HepG2 (cell line): Measurements from ENCODE around the gene HLF. TPM values are rescaled to one million over a fixed set of nuclear protein-coding genes. Genes with fewer than 3 reads are reported as not detected.

Experiments
- ATRX ChIP-seq: sonication (generic); formaldehyde crosslinking; IDR thresholded peaks from 2 replicates; pipeline ENCODE4 v1.4.0; 2020; ENCODE audit warnings: missing genetic modification reagents, borderline replicate concordance
- BORCS8-MEF2B ChIP-seq: sonication (generic); formaldehyde crosslinking; IDR thresholded peaks from 2 replicates; pipeline ENCODE4 v1.8.0; 2022; ENCODE audit warnings: mild to moderate bottlenecking, missing genetic modification reagents
- CREB3 ChIP-seq: sonication (generic); formaldehyde crosslinking; IDR thresholded peaks from 2 replicates; pipeline ENCODE4 v1.5.0; 2020; ENCODE audit warnings: missing genetic modification reagents
- FLYWCH1 ChIP-seq: sonication (generic); formaldehyde crosslinking; IDR thresholded peaks from 2 replicates; pipeline ENCODE4 v1.8.1; 2023; ENCODE audit warnings: mild to moderate bottlenecking, missing genetic modification reagents
- ISX ChIP-seq: sonication (generic); formaldehyde crosslinking; conservative IDR thresholded peaks from 2 replicates; pipeline ENCODE4 v1.5.0; 2020; ENCODE audit warnings: missing genetic modification reagents
- NR2C2 ChIP-seq: sonication (generic); formaldehyde crosslinking; IDR thresholded peaks from 2 replicates; pipeline ENCODE4 v1.4.0; 2020; ENCODE audit warnings: missing genetic modification reagents, mild to moderate bottlenecking, moderate library complexity, borderline replicate concordance
- PAF1 ChIP-seq: IDR thresholded peaks from 2 replicates; pipeline ENCODE4 v1.6.1; 2016; ENCODE audit warnings: missing genetic modification reagents, missing compliant biosample characterization
- PHF21A ChIP-seq: sonication (generic); formaldehyde crosslinking; IDR thresholded peaks from 2 replicates; pipeline ENCODE4 v1.5.0; 2020; ENCODE audit warnings: mild to moderate bottlenecking, missing genetic modification reagents
- PLRG1 ChIP-seq: fragments of 450-650 bp; conservative IDR thresholded peaks from 2 replicates; pipeline ENCODE4 v1.6.1; 2016
- POGK ChIP-seq: sonication (generic); formaldehyde crosslinking; conservative IDR thresholded peaks from 2 replicates; pipeline ENCODE4 v1.8.0; 2022; ENCODE audit warnings: mild to moderate bottlenecking, moderate library complexity, missing genetic modification reagents
- POLR2AphosphoS5 ChIP-seq: IDR thresholded peaks from 2 replicates; pipeline ENCODE4 v1.6.1; 2012; ENCODE audit warnings: low read depth, low read length
- RBFOX2 ChIP-seq: fragments of 200-400 bp; formaldehyde crosslinking; IDR thresholded peaks from 2 replicates; pipeline ENCODE4 v1.6.1; 2017; ENCODE audit warnings: low read depth, mild to moderate bottlenecking, low read length
- RBM22 ChIP-seq: fragments of 200-400 bp; formaldehyde crosslinking; optimal IDR thresholded peaks from 2 replicates; pipeline ENCODE3; 2017; ENCODE audit warnings: mild to moderate bottlenecking, low read length, moderate library complexity
- ZC3H4 ChIP-seq: sonication (generic); formaldehyde crosslinking; IDR thresholded peaks from 2 replicates; pipeline ENCODE4 v1.4.0; 2020; ENCODE audit warnings: missing genetic modification reagents, borderline replicate concordance
- ZNF207 ChIP-seq: fragments of 450-650 bp; IDR thresholded peaks from 2 replicates; pipeline ENCODE4 v1.6.1; 2016; ENCODE audit warnings: antibody characterized with exemption, borderline replicate concordance
- ZNF264 ChIP-seq: sonication (generic); formaldehyde crosslinking; IDR thresholded peaks from 2 replicates; pipeline ENCODE4 v1.4.0; 2020; ENCODE audit warnings: missing genetic modification reagents
- ZNF274 ChIP-seq: sonication (generic); formaldehyde crosslinking; IDR thresholded peaks from 2 replicates; pipeline ENCODE4 v1.5.1; 2020; ENCODE audit warnings: mild to moderate bottlenecking, missing genetic modification reagents
- ZNF383 ChIP-seq: sonication (generic); formaldehyde crosslinking; IDR thresholded peaks from 2 replicates; pipeline ENCODE4 v1.4.0; 2020; ENCODE audit warnings: missing genetic modification reagents, mild to moderate bottlenecking, borderline replicate concordance
- ZNF615 ChIP-seq: sonication (generic); formaldehyde crosslinking; IDR thresholded peaks from 2 replicates; pipeline ENCODE4 v1.5.0; 2020; ENCODE audit warnings: mild to moderate bottlenecking, missing genetic modification reagents, borderline replicate concordance
- ZNF761 ChIP-seq: sonication (generic); formaldehyde crosslinking; conservative IDR thresholded peaks from 2 replicates; pipeline ENCODE4 v1.4.0; 2020; ENCODE audit warnings: mild to moderate bottlenecking, missing genetic modification reagents
- ZNF780A ChIP-seq: sonication (generic); formaldehyde crosslinking; IDR thresholded peaks from 2 replicates; pipeline ENCODE4 v1.8.0; 2022; ENCODE audit warnings: mild to moderate bottlenecking, missing genetic modification reagents, moderate library complexity
- ZNF781 ChIP-seq: sonication (generic); formaldehyde crosslinking; IDR thresholded peaks from 2 replicates; pipeline ENCODE4 v1.5.1; 2020; ENCODE audit warnings: borderline replicate concordance, mild to moderate bottlenecking, missing genetic modification reagents; ENCODE audit errors: not compliant biosample characterization
- ZNF891 ChIP-seq: sonication (generic); formaldehyde crosslinking; IDR thresholded peaks from 2 replicates; pipeline ENCODE4 v1.5.0; 2020; ENCODE audit warnings: mild to moderate bottlenecking, missing genetic modification reagents
- polyA plus RNA-seq, 8 experiments: library from polyadenylated mRNA; depleted of rRNA in 3 of 8; stranded (reverse) in 7 of 8; unstranded in 1 of 8; fragments of >200 nt; fragmentation: Illumina TruSeq in 4 of 8; extraction: Trizol in 4 of 8; gene quantifications; 2 replicates each; pipeline versions ENCODE4 v1.2.1 to v1.2.3, GENCODE V29; 2011 to 2016; ENCODE audit warnings: low read depth in 4 of 8, missing spikeins in 1 of 8, mixed read lengths in 1 of 8; ENCODE audit not compliant: insufficient read depth in 1 of 8
- total RNA-seq, 5 experiments: library from RNA; depleted of rRNA; stranded (reverse); fragments of >200 nt; fragmentation: Illumina TruSeq; extraction: Trizol; gene quantifications; 2 replicates each; pipeline ENCODE4 v1.2.3, GENCODE V29; 2016; ENCODE audit warnings: low read depth in 1 of 5
- TF ChIP-seq, protein P1 (sequence below): sonication (generic); formaldehyde crosslinking; IDR thresholded peaks from 2 replicates; pipeline ENCODE4 v1.8.1; 2023; ENCODE audit warnings: mild to moderate bottlenecking, inconsistent platforms, moderate library complexity, missing genetic modification reagents, borderline replicate concordance
- TF ChIP-seq, protein P2 (sequence below): sonication (generic); formaldehyde crosslinking; IDR thresholded peaks from 2 replicates; pipeline ENCODE4 v1.5.1; 2020; ENCODE audit warnings: mild to moderate bottlenecking, moderate library complexity, missing genetic modification reagents

Gene HLF
- total and polyA plus RNA-seq, 2 of the 13 experiments (the other 11 are each of a cell fraction or from before 2014, with no cell fraction given), result 202 to 346 TPM

GRCh38 chr17:55323518-55324295 lies 58.9 kb downstream of the HLF start (continued):
- no peak for TF ChIP-seq ZNF780A (CRISPR knock-in tag)
- no peak for TF ChIP-seq FLYWCH1 (CRISPR knock-in tag)
- no peak for TF ChIP-seq ZNF274 (CRISPR knock-in tag)
- TF ChIP-seq ZNF383 (CRISPR knock-in tag), result peak; percentile 31; the same call in 1 of the 2 replicates
- TF ChIP-seq ZNF207, result no peak
- TF ChIP-seq ZNF781, result no peak
- no peak for TF ChIP-seq RBFOX2
- no peak for TF ChIP-seq PHF21A
- no peak for TF ChIP-seq ZNF264 (CRISPR knock-in tag)
- TF ChIP-seq BORCS8-MEF2B, result no peak
- peak; percentile 59 for TF ChIP-seq POLR2AphosphoS5
- TF ChIP-seq, protein P1, sequence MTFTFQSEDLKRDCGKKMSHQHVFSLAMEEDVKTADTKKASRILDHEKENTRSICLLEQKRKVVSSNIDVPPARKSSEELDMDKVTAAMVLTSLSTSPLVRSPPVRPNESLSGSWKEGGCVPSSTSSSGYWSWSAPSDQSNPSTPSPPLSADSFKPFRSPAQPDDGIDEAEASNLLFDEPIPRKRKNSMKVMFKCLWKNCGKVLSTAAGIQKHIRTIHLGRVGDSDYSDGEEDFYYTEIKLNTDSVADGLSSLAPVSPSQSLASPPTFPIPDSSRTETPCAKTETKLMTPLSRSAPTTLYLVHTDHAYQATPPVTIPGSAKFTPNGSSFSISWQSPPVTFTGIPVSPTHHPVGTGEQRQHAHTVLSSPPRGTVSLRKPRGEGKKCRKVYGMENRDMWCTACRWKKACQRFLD (CRISPR knock-in tag), result no peak
- TF ChIP-seq ZNF891 (CRISPR knock-in tag), result no peak
- TF ChIP-seq ZC3H4, result no peak
- TF ChIP-seq CREB3 (CRISPR knock-in tag), result 0 out of 2 replicates have a peak, but pooled peaks have one; percentile 48
- TF ChIP-seq PLRG1, result no peak
- TF ChIP-seq ZNF615 (CRISPR knock-in tag), result no peak
- no peak for TF ChIP-seq ZNF761 (CRISPR knock-in tag)
- TF ChIP-seq RBM22, result peak; percentile 83
- no peak for TF ChIP-seq ATRX (CRISPR knock-in tag)
- TF ChIP-seq POGK (CRISPR knock-in tag), result 0 out of 2 replicates have a peak, but pooled peaks have one; percentile 32
- TF ChIP-seq NR2C2 (CRISPR knock-in tag), result 0 out of 2 replicates have a peak, but pooled peaks have one; percentile 11
- TF ChIP-seq, protein P2, sequence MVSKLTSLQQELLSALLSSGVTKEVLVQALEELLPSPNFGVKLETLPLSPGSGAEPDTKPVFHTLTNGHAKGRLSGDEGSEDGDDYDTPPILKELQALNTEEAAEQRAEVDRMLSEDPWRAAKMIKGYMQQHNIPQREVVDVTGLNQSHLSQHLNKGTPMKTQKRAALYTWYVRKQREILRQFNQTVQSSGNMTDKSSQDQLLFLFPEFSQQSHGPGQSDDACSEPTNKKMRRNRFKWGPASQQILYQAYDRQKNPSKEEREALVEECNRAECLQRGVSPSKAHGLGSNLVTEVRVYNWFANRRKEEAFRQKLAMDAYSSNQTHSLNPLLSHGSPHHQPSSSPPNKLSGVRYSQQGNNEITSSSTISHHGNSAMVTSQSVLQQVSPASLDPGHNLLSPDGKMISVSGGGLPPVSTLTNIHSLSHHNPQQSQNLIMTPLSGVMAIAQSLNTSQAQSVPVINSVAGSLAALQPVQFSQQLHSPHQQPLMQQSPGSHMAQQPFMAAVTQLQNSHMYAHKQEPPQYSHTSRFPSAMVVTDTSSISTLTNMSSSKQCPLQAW (CRISPR knock-in tag), result 0 out of 2 replicates have a peak, but pooled peaks have one; percentile 5
- peak; percentile 57 for TF ChIP-seq PAF1
- 0 out of 2 replicates have a peak, but pooled peaks have one; percentile 52 for TF ChIP-seq ISX (CRISPR knock-in tag)
